Activated CD4-positive, alpha-beta T cell treated with anti-CD3 and anti-CD28 coated beads, Interleukin-2, amount 50 U/mL, for 1 hour (primary cell): ENCODE data around the gene CERS6.

ENCODE experiments used
- DNase-seq: peaks from one replicate; pipeline ENCODE4 v3.0.0-alpha.2; 2020

The CERS6 gene

DNA sequence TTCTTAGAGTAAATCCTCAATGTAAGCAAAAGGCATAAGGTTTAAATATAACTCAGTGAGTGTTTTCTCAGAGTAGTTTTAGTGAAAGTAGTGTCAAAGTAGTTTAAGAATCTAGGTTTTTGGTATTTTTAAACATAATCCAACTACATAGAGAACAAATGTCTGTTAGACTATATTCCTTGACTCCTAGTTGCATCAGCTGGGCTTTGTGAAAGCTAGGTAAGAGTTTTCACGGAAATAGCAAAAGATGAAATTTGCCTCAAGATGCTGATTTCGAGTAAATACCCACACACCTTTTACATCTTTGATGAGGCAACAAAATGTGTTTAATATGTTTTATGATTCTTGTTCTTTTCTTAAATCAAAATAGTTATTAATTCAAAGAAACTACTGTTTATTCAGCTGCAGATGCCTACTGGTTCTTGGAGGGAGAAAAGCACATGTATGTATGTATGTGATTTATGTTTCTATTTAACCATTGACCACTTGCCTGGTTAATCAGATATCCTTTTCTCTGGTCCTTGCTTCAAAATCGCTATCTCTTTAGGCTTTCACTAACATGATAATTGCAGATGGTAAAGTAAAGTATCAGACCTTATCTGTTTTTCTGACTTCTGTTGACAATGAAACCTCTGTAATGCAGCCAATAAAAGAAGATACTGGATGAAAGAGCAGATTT lies 229.0 kb downstream of the CERS6 start:
- no peak for DNase-seq

- no peak for DNase-seq
Measured at GRCh38 chr2:168685600-168686451, 229.8 kb downstream of the CERS6 start.

- DNase-seq: no peak
Measured at GRCh38 chr2:168686452-168687191, 230.6 kb downstream of the CERS6 start.

GRCh38 chr2:168687314-168687713 lies 231.2 kb downstream of the CERS6 start:
- DNase-seq: no peak

GRCh38 chr2:168690381-168690885 lies 234.4 kb downstream of the CERS6 start:
- no peak for DNase-seq

DNA sequence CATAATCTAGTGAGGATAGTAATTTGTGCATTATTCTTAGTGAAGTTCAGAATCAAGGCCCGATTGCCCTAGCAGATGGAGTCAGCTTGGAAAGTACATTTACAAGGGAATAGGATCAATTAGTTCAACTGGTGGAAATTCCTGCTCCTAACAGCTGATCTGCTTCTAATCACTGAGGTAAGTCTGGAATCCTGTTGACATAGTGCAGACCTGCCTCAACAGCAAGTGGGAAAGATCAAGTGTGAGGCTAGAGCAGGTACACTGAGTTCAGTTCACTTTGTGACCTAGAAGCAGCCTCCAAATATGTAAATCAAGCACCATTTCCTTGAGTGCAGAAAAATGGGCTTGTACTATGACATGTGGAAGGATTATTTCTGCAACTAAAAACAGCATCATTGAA lies 235.1 kb downstream of the CERS6 start:
- no peak for DNase-seq

DNA sequence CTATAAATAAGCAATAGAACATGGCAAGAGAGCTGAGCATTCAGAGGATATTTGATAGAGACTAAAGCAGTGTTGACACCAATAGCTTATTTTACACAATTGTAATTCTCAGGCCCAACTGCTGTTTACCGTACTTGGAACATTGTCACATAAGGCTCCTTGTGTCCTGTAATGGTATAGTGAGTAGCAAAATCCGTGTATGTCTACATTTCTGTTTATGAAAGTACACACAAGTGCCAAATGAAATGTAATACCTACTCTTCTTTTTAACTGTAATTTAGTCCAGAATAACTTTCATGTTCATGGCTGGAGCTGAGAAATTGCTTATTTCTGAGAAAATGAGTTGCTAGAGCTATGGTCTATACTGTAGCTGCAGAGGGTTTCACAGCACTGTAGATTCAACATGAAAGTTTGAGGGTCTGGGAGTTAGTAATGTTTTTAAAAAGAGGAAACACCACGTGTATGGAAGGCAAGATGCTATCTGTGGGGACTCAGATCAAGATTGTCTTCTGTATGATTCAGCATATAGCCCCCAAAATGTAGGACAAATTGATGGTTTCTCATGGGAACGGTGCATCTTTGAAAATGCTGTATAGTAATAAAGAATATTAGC lies 236.2 kb downstream of the CERS6 start:
- DNase-seq: no peak

- no peak for DNase-seq
Measured at GRCh38 chr2:168694173-168694572, 238.1 kb downstream of the CERS6 start.

GRCh38 chr2:168694866-168695265 lies 238.8 kb downstream of the CERS6 start:
- DNase-seq: no peak

DNA sequence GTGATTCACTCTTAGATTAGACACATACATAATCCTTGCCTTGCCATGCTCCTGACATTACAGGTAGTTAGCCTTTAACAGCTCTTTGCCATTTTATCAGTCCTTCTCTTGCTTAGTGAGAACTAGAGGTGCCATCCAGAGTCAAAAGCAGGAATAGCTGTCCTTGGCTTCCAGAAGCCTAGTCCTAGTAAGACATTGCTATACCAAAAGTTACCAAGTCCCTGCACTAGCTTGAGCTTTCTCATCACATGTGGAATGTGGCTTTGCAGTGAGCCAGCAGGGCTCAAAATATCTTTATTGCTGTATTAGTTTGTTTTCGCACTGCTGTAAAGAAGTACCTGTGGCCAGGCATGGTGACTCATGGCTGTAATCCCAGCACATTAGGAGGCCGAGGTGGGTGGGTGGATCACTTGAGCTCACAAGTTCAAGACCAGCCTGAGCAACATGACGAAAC lies 241.6 kb downstream of the CERS6 start:
- DNase-seq: no peak

GRCh38 chr2:168698969-168699368 lies 242.9 kb downstream of the CERS6 start:
- no peak for DNase-seq

- DNase-seq: no peak
Measured at GRCh38 chr2:168699844-168700417, 243.9 kb downstream of the CERS6 start.

GRCh38 chr2:168700615-168701245 lies 244.7 kb downstream of the CERS6 start:
- DNase-seq: no peak

- no peak for DNase-seq
Measured at GRCh38 chr2:168702579-168702978, 246.5 kb downstream of the CERS6 start.

GRCh38 chr2:168703926-168704325 lies 247.9 kb downstream of the CERS6 start:
- no peak for DNase-seq

GRCh38 chr2:168705534-168706470 lies 249.7 kb downstream of the CERS6 start:
- no peak for DNase-seq

- DNase-seq: no peak
Measured at GRCh38 chr2:168706806-168707205, 250.7 kb downstream of the CERS6 start.

GRCh38 chr2:168708080-168708479 lies 252.0 kb downstream of the CERS6 start:
- no peak for DNase-seq

- no peak for DNase-seq
Measured at GRCh38 chr2:168710754-168711467, 254.8 kb downstream of the CERS6 start.

DNA sequence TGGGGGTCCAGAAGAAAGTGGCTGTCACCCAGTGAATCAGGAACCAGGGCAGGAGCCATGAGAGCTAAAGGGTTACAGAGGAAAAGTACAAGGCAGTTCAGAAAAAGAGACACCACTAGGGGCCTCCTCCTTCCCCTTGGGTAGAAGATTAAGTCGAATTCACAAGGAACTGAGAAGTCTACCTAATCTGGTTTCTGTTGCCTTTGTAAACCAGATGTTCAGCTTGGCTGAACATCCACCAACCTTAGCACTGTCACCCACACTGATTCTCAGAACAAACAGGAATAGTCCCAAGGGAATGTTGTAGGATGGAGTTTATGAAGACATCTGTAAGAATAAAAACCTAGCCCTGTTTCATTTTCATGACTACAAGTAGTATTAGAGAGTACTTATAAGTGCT lies 256.0 kb downstream of the CERS6 start:
- DNase-seq: no peak
